HUES48 (cell line): ENCODE data around the gene PAAF1.
"Not testable (repeated sequence)": the region's sequence is repeated elsewhere in the genome, so short reads cannot be mapped to it uniquely, and the experiment has no call there.

Experiments used
- H3K27ac ChIP-seq: one replicate; pipeline ENCODE4 v1.7.0; 2013; ENCODE audit warnings: low read depth, low read length, inconsistent platforms
- H3K27me3 ChIP-seq: 2 replicates; pipeline ENCODE4 v1.6.1; 2013; ENCODE audit warnings: mild to moderate bottlenecking, low read length; ENCODE audit not compliant: control insufficient read depth, insufficient read depth
- H3K36me3 ChIP-seq: 2 replicates; pipeline ENCODE4 v1.6.1; 2013; ENCODE audit warnings: low read length; ENCODE audit not compliant: control insufficient read depth, insufficient read depth
- H3K4me1 ChIP-seq: 2 replicates; pipeline ENCODE4 v1.6.1; 2013; ENCODE audit warnings: mild to moderate bottlenecking, low read length; ENCODE audit not compliant: control insufficient read depth, insufficient read depth
- H3K4me3 ChIP-seq: 2 replicates; pipeline ENCODE4 v1.5.1; 2013; ENCODE audit warnings: mild to moderate bottlenecking, low read depth, low read length
- H3K9ac ChIP-seq: 2 replicates; pipeline ENCODE4 v1.6.1; 2013; ENCODE audit warnings: mild to moderate bottlenecking, low read depth, low read length, moderate library complexity
- H3K9me3 ChIP-seq: 2 replicates; pipeline ENCODE4 v1.6.1; 2013; ENCODE audit warnings: low read length; ENCODE audit not compliant: control insufficient read depth, insufficient read depth

PAAF1 gene

GRCh38 chr11:73860202-73860601 lies 16.6 kb upstream of the PAAF1 start:
- Histone ChIP-seq H3K9ac (no peak overlapping the region), H3K27ac (no peak overlapping the region), H3K4me3 (no peak overlapping the region), H3K9me3 (no peaks in the 10 kb centered on the region), H3K36me3 (peaks cover 20% of the 10 kb centered on the region), H3K27me3 (no peaks in the 10 kb centered on the region), H3K4me1 (peaks cover 5% of the 10 kb centered on the region; the same call in 1 of the 2 replicates)

- Histone ChIP-seq H3K9me3 (no peaks in the 10 kb centered on the region), H3K4me3 (no peak overlapping the region), H3K27ac (no peak overlapping the region), H3K36me3 (peaks cover 22% of the 10 kb centered on the region), H3K4me1 (no peaks in the 10 kb centered on the region), H3K27me3 (no peaks in the 10 kb centered on the region), H3K9ac (no peak overlapping the region)
Measured at GRCh38 chr11:73862986-73863385, 13.8 kb upstream of the PAAF1 start.

GRCh38 chr11:73866095-73866579 lies 10.7 kb upstream of the PAAF1 start:
- Histone ChIP-seq H3K4me1 (peaks cover 10% of the 10 kb centered on the region), H3K27me3 (no peaks in the 10 kb centered on the region), H3K36me3 (peaks cover 29% of the 10 kb centered on the region), H3K9ac (no peak overlapping the region), H3K9me3 (no peaks in the 10 kb centered on the region), H3K4me3 (no peak overlapping the region), H3K27ac (peak overlapping the region; percentile 46)

GRCh38 chr11:73866586-73866996 lies 10.2 kb upstream of the PAAF1 start:
- H3K27ac ChIP-seq = peak overlapping the region; percentile 46
- H3K9ac ChIP-seq = no peak overlapping the region
- H3K36me3 ChIP-seq = peaks cover 33% of the 10 kb centered on the region
- no peaks in the 10 kb centered on the region for H3K27me3 ChIP-seq
- H3K4me3 ChIP-seq = no peak overlapping the region
- H3K9me3 ChIP-seq = no peaks in the 10 kb centered on the region
- H3K4me1 ChIP-seq = peaks cover 10% of the 10 kb centered on the region

GRCh38 chr11:73869332-73869949 lies 7.4 kb upstream of the PAAF1 start:
- Histone ChIP-seq H3K9ac (no peak overlapping the region), H3K36me3 (peaks cover 55% of the 10 kb centered on the region), H3K9me3 (no peaks in the 10 kb centered on the region), H3K4me3 (no peak overlapping the region), H3K27me3 (no peaks in the 10 kb centered on the region), H3K4me1 (peaks cover 10% of the 10 kb centered on the region), H3K27ac (peak overlapping the region; percentile 17)

- Histone ChIP-seq H3K27me3 (no peaks in the 10 kb centered on the region), H3K27ac (peak overlapping the region; percentile 17)
Measured at GRCh38 chr11:73870261-73870660, 6.5 kb upstream of the PAAF1 start.

GRCh38 chr11:73872749-73873357 lies 3.9 kb upstream of the PAAF1 start:
- Histone ChIP-seq H3K4me3 (no peak overlapping the region), H3K27ac (no peak overlapping the region), H3K9ac (no peak overlapping the region), H3K36me3 (peaks cover 59% of the 10 kb centered on the region), H3K4me1 (peaks cover 17% of the 10 kb centered on the region), H3K9me3 (no peaks in the 10 kb centered on the region), H3K27me3 (no peaks in the 10 kb centered on the region)

More at GRCh38 chr11:73870261-73870660, 6.5 kb upstream of the PAAF1 start:
- Histone ChIP-seq H3K9me3 (no peaks in the 10 kb centered on the region), H3K9ac (no peak overlapping the region), H3K4me3 (no peak overlapping the region), H3K36me3 (peaks cover 60% of the 10 kb centered on the region), H3K4me1 (peaks cover 12% of the 10 kb centered on the region)

GRCh38 chr11:73875380-73875779 lies 1.4 kb upstream of the PAAF1 start:
- Histone ChIP-seq H3K36me3 (peaks cover 47% of the 10 kb centered on the region), H3K9ac (peak overlapping the region; percentile 97), H3K27ac (no peak overlapping the region), H3K27me3 (no peaks in the 10 kb centered on the region), H3K4me3 (peak overlapping the region; percentile 94), H3K4me1 (peaks cover 8% of the 10 kb centered on the region), H3K9me3 (no peaks in the 10 kb centered on the region)

- no peaks in the 10 kb centered on the region for H3K27me3 ChIP-seq
- H3K4me3 ChIP-seq = peak overlapping the region; percentile 94
- H3K36me3 ChIP-seq = peaks cover 45% of the 10 kb centered on the region
Measured at GRCh38 chr11:73875840-73876239, 959 bp upstream of the PAAF1 start.

GRCh38 chr11:73878771-73879170 lies 2.0 kb downstream of the PAAF1 start:
- Histone ChIP-seq H3K36me3 (peaks cover 19% of the 10 kb centered on the region), H3K9me3 (no peaks in the 10 kb centered on the region), H3K27ac (no peak overlapping the region), H3K4me1 (peaks cover 7% of the 10 kb centered on the region; the same call in 1 of the 2 replicates), H3K9ac (no peak overlapping the region), H3K27me3 (no peaks in the 10 kb centered on the region), H3K4me3 (no peak overlapping the region)

More at GRCh38 chr11:73875840-73876239, 959 bp upstream of the PAAF1 start:
- no peaks in the 10 kb centered on the region for H3K9me3 ChIP-seq
- H3K27ac ChIP-seq = peak overlapping the region; percentile 97
- H3K4me1 ChIP-seq = peaks cover 7% of the 10 kb centered on the region; the same call in 1 of the 2 replicates
- H3K9ac ChIP-seq = peak overlapping the region; percentile 97

- H3K27me3 ChIP-seq, H3K27ac ChIP-seq, H3K9ac ChIP-seq, H3K36me3 ChIP-seq, H3K9me3 ChIP-seq, H3K4me3 ChIP-seq, H3K4me1 ChIP-seq: not testable (repeated sequence)
Measured at GRCh38 chr11:73880449-73880848, 3.6 kb downstream of the PAAF1 start.
